Measurements from ENCODE around the gene PCIF1.
"Not testable (repeated sequence)": the region's sequence is repeated elsewhere in the genome, so short reads cannot be mapped to it uniquely, and the experiment has no call there.

PCIF1 gene

GRCh38 chr20:45947110-45947866 is 12.8 kb downstream of the PCIF1 start:
- DNase-seq (ENCODE audit: low spot score): no peak

- DNase-seq (ENCODE audit: low spot score): no peak
Measured at GRCh38 chr20:45948261-45948733, 13.8 kb downstream of the PCIF1 start.

GRCh38 chr20:45948742-45949541 is 14.5 kb downstream of the PCIF1 start:
- DNase-seq (ENCODE audit: low spot score): no peak

- no peak for DNase-seq (ENCODE audit: low spot score)
Measured at GRCh38 chr20:45949542-45950329, 15.3 kb downstream of the PCIF1 start.

GRCh38 chr20:45950330-45950646 is 15.8 kb downstream of the PCIF1 start:
- DNase-seq (ENCODE audit: low spot score): no peak

GRCh38 chr20:45951925-45952834 is 17.7 kb downstream of the PCIF1 start:
- no peak for DNase-seq (ENCODE audit: low spot score)

- DNase-seq (ENCODE audit: low spot score): no peak
Measured at GRCh38 chr20:45952861-45953260, 18.4 kb downstream of the PCIF1 start.

- DNase-seq (ENCODE audit: low spot score): no peak
Measured at GRCh38 chr20:45953672-45954071, 19.2 kb downstream of the PCIF1 start.

- not testable (repeated sequence) for DNase-seq (ENCODE audit: low spot score)
Measured at GRCh38 chr20:45956326-45956725, 21.8 kb downstream of the PCIF1 start.

- DNase-seq (ENCODE audit: low spot score): no peak
Measured at GRCh38 chr20:45957021-45957941, 22.8 kb downstream of the PCIF1 start.

GRCh38 chr20:45958593-45958992 is 24.1 kb downstream of the PCIF1 start:
- DNase-seq (ENCODE audit: low spot score): no peak

GRCh38 chr20:45959126-45959525 is 24.6 kb downstream of the PCIF1 start:
- no peak for DNase-seq (ENCODE audit: low spot score)

GRCh38 chr20:45959956-45960630 is 25.6 kb downstream of the PCIF1 start:
- DNase-seq (ENCODE audit: low spot score): no peak

- DNase-seq (ENCODE audit: low spot score): no peak
Measured at GRCh38 chr20:45962031-45962755, 27.7 kb downstream of the PCIF1 start.

GRCh38 chr20:45963059-45964005 is 28.8 kb downstream of the PCIF1 start:
- no peak for DNase-seq (ENCODE audit: low spot score)

GRCh38 chr20:45964006-45964400 is 29.5 kb downstream of the PCIF1 start:
- DNase-seq (ENCODE audit: low spot score): no peak

- no peak for DNase-seq (ENCODE audit: low spot score)
Measured at GRCh38 chr20:45965169-45966002, 30.9 kb downstream of the PCIF1 start.
